Measurements from ENCODE around the gene ABR. TPM values are rescaled to one million over a fixed set of nuclear protein-coding genes. Genes with fewer than 3 reads are reported as not detected.
"Not testable (repeated sequence)": the region's sequence is repeated elsewhere in the genome, so short reads cannot be mapped to it uniquely, and the experiment has no call there.

The ABR gene
- polyA plus RNA-seq, 1 donor from 2014 or later, result 34.5 TPM

- Histone ChIP-seq H3K27me3 (ENCODE audit: insufficient read depth, low read depth, low read length) (no peaks in the 10 kb centered on the region), H3K9me3 (ENCODE audit: low read length) (no peaks in the 10 kb centered on the region), H3K9ac (ENCODE audit: low read length) (no peak overlapping the region), H3K4me2 (ENCODE audit: low read length) (no peak overlapping the region), H3K27ac (ENCODE audit: low read length) (no peak overlapping the region), H3K79me2 (replicated peaks; ENCODE audit: insufficient read depth, low read length) (peaks cover 68% of the 10 kb centered on the region), H3F3A (ENCODE audit: insufficient read depth, low read length, poor library complexity, severe bottlenecking) (peaks cover 8% of the 10 kb centered on the region), H3K36me3 (ENCODE audit: insufficient read depth, low read length) (no peaks in the 10 kb centered on the region), H4K20me1 (ENCODE audit: insufficient read depth) (no peaks in the 10 kb centered on the region), H3K4me3 (ENCODE audit: low read length) (no peak overlapping the region), H2AFZ (ENCODE audit: low read depth, low read length) (no peak overlapping the region), H3K9me2 (ENCODE audit: insufficient read depth, low read length) (no peaks in the 10 kb centered on the region)
- TF ChIP-seq POLR2AphosphoS5 (IDR thresholded peaks at IDR 0.05) (no peak), EP300 (conservative IDR thresholded peaks at IDR 0.05; ENCODE audit: poor library complexity, severe bottlenecking) (no peak), RAD21 (conservative IDR thresholded peaks at IDR 0.05) (no peak)
These were observed 203.5 kb downstream of the ABR start for GRCh38 chr17:976312-976711.

GRCh38 chr17:975371-975915, 204.3 kb downstream of the ABR start:
- no peak overlapping the region for H3K27ac ChIP-seq (ENCODE audit: low read length)
- no peaks in the 10 kb centered on the region for H3K9me2 ChIP-seq (ENCODE audit: insufficient read depth, low read length)
- H4K20me1 ChIP-seq (ENCODE audit: insufficient read depth), result no peaks in the 10 kb centered on the region
- H3K27me3 ChIP-seq (ENCODE audit: insufficient read depth, low read depth, low read length), result no peaks in the 10 kb centered on the region
- no peak overlapping the region for H3K4me3 ChIP-seq (ENCODE audit: low read length)
- H3K9ac ChIP-seq (ENCODE audit: low read length), result no peak overlapping the region
- peaks cover 70% of the 10 kb centered on the region for H3K79me2 ChIP-seq (replicated peaks; ENCODE audit: insufficient read depth, low read length)
- H3K36me3 ChIP-seq (ENCODE audit: insufficient read depth, low read length), result no peaks in the 10 kb centered on the region
- H3K4me2 ChIP-seq (ENCODE audit: low read length), result no peak overlapping the region
- H3K9me3 ChIP-seq (ENCODE audit: low read length), result no peaks in the 10 kb centered on the region
- TF ChIP-seq RAD21 (conservative IDR thresholded peaks at IDR 0.05), result no peak
- no peak for TF ChIP-seq MXI1 (conservative IDR thresholded peaks at IDR 0.05; ENCODE audit: poor library complexity, severe bottlenecking)
- TF ChIP-seq REST (IDR thresholded peaks at IDR 0.05; ENCODE audit: borderline replicate concordance), result no peak
- TF ChIP-seq EZH2 (IDR thresholded peaks at IDR 0.05; ENCODE audit: borderline replicate concordance, insufficient read depth, low read length, poor library complexity, severe bottlenecking), result no peak
- no peak for TF ChIP-seq POLR2AphosphoS5 (IDR thresholded peaks at IDR 0.05)
- no peak for TF ChIP-seq SMC3 (conservative IDR thresholded peaks at IDR 0.05; ENCODE audit: poor library complexity)
- no peak for TF ChIP-seq TAF1 (IDR thresholded peaks at IDR 0.05; ENCODE audit: low read depth)
- TF ChIP-seq EP300 (conservative IDR thresholded peaks at IDR 0.05; ENCODE audit: poor library complexity, severe bottlenecking), result no peak
- no peak for TF ChIP-seq CTCF (IDR thresholded peaks at IDR 0.05; ENCODE audit: poor library complexity, severe bottlenecking)
- H2AFZ ChIP-seq (ENCODE audit: low read depth, low read length), result no peak overlapping the region
- peaks cover 6% of the 10 kb centered on the region for H3F3A ChIP-seq (ENCODE audit: insufficient read depth, low read length, poor library complexity, severe bottlenecking)

GRCh38 chr17:974778-975177, 205.0 kb downstream of the ABR start:
- H4K20me1 ChIP-seq (ENCODE audit: insufficient read depth); H3K9me3 ChIP-seq (ENCODE audit: low read length); H3F3A ChIP-seq (ENCODE audit: insufficient read depth, low read length, poor library complexity, severe bottlenecking); H3K9me2 ChIP-seq (ENCODE audit: insufficient read depth, low read length); H3K27ac ChIP-seq (ENCODE audit: low read length); H2AFZ ChIP-seq (ENCODE audit: low read depth, low read length); H3K4me2 ChIP-seq (ENCODE audit: low read length); H3K36me3 ChIP-seq (ENCODE audit: insufficient read depth, low read length); H3K9ac ChIP-seq (ENCODE audit: low read length); H3K27me3 ChIP-seq (ENCODE audit: insufficient read depth, low read depth, low read length); H3K4me3 ChIP-seq (ENCODE audit: low read length): not testable (repeated sequence)
- peaks cover 70% of the 10 kb centered on the region for H3K79me2 ChIP-seq (replicated peaks; ENCODE audit: insufficient read depth, low read length)
